Smooth muscle cell (in vitro differentiated cells): Measurements from ENCODE around the gene TWSG1. TPM values are rescaled to one million over a fixed set of nuclear protein-coding genes. Genes with fewer than 3 reads are reported as not detected.
"Not testable (repeated sequence)": the region's sequence is repeated elsewhere in the genome, so short reads cannot be mapped to it uniquely, and the experiment has no call there.

Source experiments
- DNase-seq: peaks from one replicate; lab custom pipeline; 2025; ENCODE audit not compliant: unreplicated experiment; lab: John Stamatoyannopoulos, UW
- H2AFZ ChIP-seq: fragments of 200-600 bp; sonication (generic); 2 replicates; pipeline ENCODE4 v1.6.0; 2016; ENCODE audit warnings: antibody characterized with exemption, low read depth, mild to moderate bottlenecking
- H3F3A ChIP-seq: fragments of 200-600 bp; sonication (generic); 2 replicates; pipeline ENCODE4 v1.6.0; 2017; ENCODE audit warnings: antibody characterized with exemption, low read depth
- H3K27ac ChIP-seq: fragments of 200-600 bp; sonication (generic); 2 replicates; pipeline ENCODE4 v1.5.1; 2016; ENCODE audit warnings: low read depth, mild to moderate bottlenecking
- H3K27me3 ChIP-seq: fragments of 200-600 bp; sonication (generic); 2 replicates; pipeline ENCODE4 v1.6.1; 2016; ENCODE audit warnings: low read depth, mild to moderate bottlenecking
- H3K36me3 ChIP-seq: fragments of 200-600 bp; sonication (generic); 2 replicates; pipeline ENCODE4 v1.5.1; 2016; ENCODE audit warnings: low read depth
- H3K4me1 ChIP-seq: fragments of 200-600 bp; sonication (generic); 2 replicates; pipeline ENCODE4 v1.5.1; 2016; ENCODE audit warnings: low read depth
- H3K4me2 ChIP-seq: fragments of 200-600 bp; sonication (generic); 2 replicates; pipeline ENCODE4 v1.6.0; 2016; ENCODE audit warnings: mild to moderate bottlenecking
- H3K4me3 ChIP-seq: fragments of 200-600 bp; sonication (generic); 2 replicates; pipeline ENCODE4 v1.5.1; 2016; ENCODE audit warnings: mild to moderate bottlenecking
- H3K79me2 ChIP-seq: fragments of 200-600 bp; sonication (generic); 2 replicates; pipeline ENCODE4 v1.6.0; 2016; ENCODE audit warnings: low read depth, mild to moderate bottlenecking
- H3K9ac ChIP-seq: fragments of 200-600 bp; sonication (generic); 2 replicates; pipeline ENCODE4 v1.6.0; 2016; ENCODE audit warnings: low read depth
- H3K9me3 ChIP-seq: fragments of 200-600 bp; sonication (generic); replicated peaks from 2 replicates; pipeline ENCODE4 v1.5.1; 2016; ENCODE audit warnings: low read depth
- H4K20me1 ChIP-seq: fragments of 200-600 bp; sonication (generic); 2 replicates; pipeline ENCODE4 v1.6.0; 2016; ENCODE audit warnings: low read depth
- CTCF ChIP-seq: fragments of 200-600 bp; sonication (generic); IDR thresholded peaks from 2 replicates; pipeline ENCODE4 v1.5.1; 2017; ENCODE audit warnings: borderline replicate concordance, mild to moderate bottlenecking, antibody characterized with exemption; ENCODE audit not compliant: insufficient read depth, poor library complexity, severe bottlenecking
- WGBS: methylation state at CpG from one replicate; pipeline ENCODE4 v1.1.7; 2016; ENCODE audit warnings: low lambda C conversion rate; 5-methylcytosine and 5-hydroxymethylcytosine counted together
- polyA plus RNA-seq: library from polyadenylated mRNA; unstranded; fragments of >200 nt; fragmentation: Nextera tagmentation; extraction: Ambion mirVana; gene quantifications from 2 replicates; pipeline ENCODE4 v1.2.1, GENCODE V29; 2016
- total RNA-seq: library from RNA; depleted of rRNA; stranded (reverse); fragments of >200 nt; gene quantifications from 2 replicates; pipeline ENCODE4 v1.2.3, GENCODE V29; 2014

TWSG1 gene
- total and polyA plus RNA-seq, 2 experiments from 2014 or later: 71.4 to 104 TPM

- H3K27ac ChIP-seq: no peak overlapping the region
- H3K4me1 ChIP-seq: no peaks in the 10 kb centered on the region
- 79% methylated on average over 5 of the region's 5 CpGs for WGBS
- no peak overlapping the region for H3K4me2 ChIP-seq
- H3K79me2 ChIP-seq: no peaks in the 10 kb centered on the region
- no peak overlapping the region for H3K4me3 ChIP-seq
- no peak for TF ChIP-seq CTCF
- H3K27me3 ChIP-seq: no peaks in the 10 kb centered on the region
- H3F3A ChIP-seq: no peaks in the 10 kb centered on the region
- H3K9ac ChIP-seq: no peak overlapping the region
- H3K36me3 ChIP-seq: peaks cover 4% of the 10 kb centered on the region
- no peak overlapping the region for H2AFZ ChIP-seq
- no peak for DNase-seq
- no peaks in the 10 kb centered on the region for H4K20me1 ChIP-seq
- H3K9me3 ChIP-seq: no peaks in the 10 kb centered on the region
Measured at GRCh38 chr18:9400197-9400596, 65.6 kb downstream of the TWSG1 start.

- H3K4me2 ChIP-seq: no peak overlapping the region
- H3K27me3 ChIP-seq: no peaks in the 10 kb centered on the region
- H3K4me3 ChIP-seq: no peak overlapping the region
- H3K79me2 ChIP-seq: no peaks in the 10 kb centered on the region
- no peak for DNase-seq
- H3K36me3 ChIP-seq: peaks cover 4% of the 10 kb centered on the region
- no peak for TF ChIP-seq CTCF
- no peak overlapping the region for H3K9ac ChIP-seq
- no peaks in the 10 kb centered on the region for H4K20me1 ChIP-seq
- H3K4me1 ChIP-seq: no peaks in the 10 kb centered on the region
- H2AFZ ChIP-seq: no peak overlapping the region
- no peaks in the 10 kb centered on the region for H3F3A ChIP-seq
- H3K9me3 ChIP-seq: no peaks in the 10 kb centered on the region
- H3K27ac ChIP-seq: no peak overlapping the region
Measured at GRCh38 chr18:9401176-9401575, 66.6 kb downstream of the TWSG1 start.

GRCh38 chr18:9402358-9403007 is 67.9 kb downstream of the TWSG1 start:
- not testable (repeated sequence) for H4K20me1 ChIP-seq

GRCh38 chr18:9403795-9404564 is 69.4 kb downstream of the TWSG1 start:
- DNase-seq: no peak
- WGBS: 81% methylated on average over 24 of the region's 24 CpGs

More at GRCh38 chr18:9402358-9403007, 67.9 kb downstream of the TWSG1 start:
- H3K27me3 ChIP-seq, H3K79me2 ChIP-seq, H3K4me3 ChIP-seq, DNase-seq, H3K27ac ChIP-seq, H3K9ac ChIP-seq, H3K4me2 ChIP-seq, H3F3A ChIP-seq, H3K4me1 ChIP-seq, H3K9me3 ChIP-seq, H3K36me3 ChIP-seq, H2AFZ ChIP-seq: not testable (repeated sequence)
- WGBS: 99% methylated on average over 10 of the region's 10 CpGs

More at GRCh38 chr18:9403795-9404564, 69.4 kb downstream of the TWSG1 start:
- Histone ChIP-seq H3K4me1 (no peaks in the 10 kb centered on the region), H3K79me2 (no peaks in the 10 kb centered on the region), H2AFZ (no peak overlapping the region), H3K27ac (peak overlapping the region; percentile 96), H3F3A (no peaks in the 10 kb centered on the region), H3K9me3 (no peaks in the 10 kb centered on the region), H3K27me3 (no peaks in the 10 kb centered on the region), H3K9ac (peak overlapping the region; percentile 27), H3K4me2 (peak overlapping the region; percentile 31), H3K4me3 (no peak overlapping the region), H3K36me3 (peaks cover 3% of the 10 kb centered on the region), H4K20me1 (no peaks in the 10 kb centered on the region)
- no peak for TF ChIP-seq CTCF
